ENCODE measurements around the gene COMMD7. TPM values are rescaled to one million over a fixed set of nuclear protein-coding genes. Genes with fewer than 3 reads are reported as not detected.

COMMD7 gene
- total and polyA plus RNA-seq, 9 of the 15 experiments (the other 6 are each of a cell fraction or from before 2014, with no cell fraction given) = 11.9 to 69.1 (median 34.7) TPM

- TF ChIP-seq, protein P1, sequence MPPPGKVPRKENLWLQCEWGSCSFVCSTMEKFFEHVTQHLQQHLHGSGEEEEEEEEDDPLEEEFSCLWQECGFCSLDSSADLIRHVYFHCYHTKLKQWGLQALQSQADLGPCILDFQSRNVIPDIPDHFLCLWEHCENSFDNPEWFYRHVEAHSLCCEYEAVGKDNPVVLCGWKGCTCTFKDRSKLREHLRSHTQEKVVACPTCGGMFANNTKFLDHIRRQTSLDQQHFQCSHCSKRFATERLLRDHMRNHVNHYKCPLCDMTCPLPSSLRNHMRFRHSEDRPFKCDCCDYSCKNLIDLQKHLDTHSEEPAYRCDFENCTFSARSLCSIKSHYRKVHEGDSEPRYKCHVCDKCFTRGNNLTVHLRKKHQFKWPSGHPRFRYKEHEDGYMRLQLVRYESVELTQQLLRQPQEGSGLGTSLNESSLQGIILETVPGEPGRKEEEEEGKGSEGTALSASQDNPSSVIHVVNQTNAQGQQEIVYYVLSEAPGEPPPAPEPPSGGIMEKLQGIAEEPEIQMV (tag; conservative IDR thresholded peaks at IDR 0.05; ENCODE audit: low read depth) = no peak
- no peak for TF ChIP-seq CCNT2 (IDR thresholded peaks at IDR 0.05; ENCODE audit: borderline replicate concordance, extremely low read depth, insufficient read length, low read depth, low read length)
- TF ChIP-seq HIVEP1 (CRISPR knock-in tag; IDR thresholded peaks at IDR 0.05) = no peak
- TF ChIP-seq ZNF384 (IDR thresholded peaks at IDR 0.05; ENCODE audit: low read depth, low read length) = peak; percentile 24; the same call in 1 of the 2 replicates
- TF ChIP-seq BCOR (IDR thresholded peaks at IDR 0.05) = no peak
- TF ChIP-seq EZH2 (IDR thresholded peaks at IDR 0.05; ENCODE audit: borderline replicate concordance, low read depth, low read length) = no peak
- no peak for TF ChIP-seq PHB2 (IDR thresholded peaks at IDR 0.05; ENCODE audit: low read depth)
- no peak for TF ChIP-seq MLLT1 (IDR thresholded peaks at IDR 0.05)
- no peak for TF ChIP-seq ZNF217 (CRISPR knock-in tag; IDR thresholded peaks at IDR 0.05)
Observed at GRCh38 chr20:32773855-32774254, 30.6 kb upstream of the COMMD7 start (continued).
